ENCODE results near the gene MYO9A.
A peak's percentile ranks its signal among the peaks of the same experiment; 100 is the strongest.
"Not testable (repeated sequence)": the region's sequence is repeated elsewhere in the genome, so short reads cannot be mapped to it uniquely, and the experiment has no call there.

The MYO9A gene

GRCh38 chr15:72053297-72053696, 64.7 kb downstream of the MYO9A start:
- Mint-ChIP-seq H3K36me3 (peaks cover 21% of the 10 kb centered on the region), H3K4me1 (peaks cover 23% of the 10 kb centered on the region)
- not testable (repeated sequence) for H3K9me3 Mint-ChIP-seq, H3K4me3 Mint-ChIP-seq, H3K27me3 Mint-ChIP-seq, ATAC-seq, H3K27ac Mint-ChIP-seq

DNA sequence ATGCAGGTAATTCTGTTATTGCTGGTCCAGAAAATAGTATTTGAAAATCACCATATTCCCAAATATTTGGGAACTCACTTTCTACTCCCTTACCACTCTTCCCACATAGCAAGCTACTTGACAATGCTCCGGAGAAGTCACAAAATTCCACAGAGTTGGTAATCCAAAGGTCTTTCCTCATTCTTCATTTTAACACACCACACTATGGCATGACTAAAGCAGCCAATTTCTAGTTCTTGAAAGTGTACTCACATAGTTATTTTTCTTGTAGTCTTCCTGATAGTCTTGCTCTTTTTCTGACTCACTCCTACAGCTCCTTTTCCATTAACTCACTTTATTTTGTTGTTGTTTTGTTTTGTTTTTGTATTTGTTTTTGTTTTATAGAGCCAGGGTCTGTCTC, 67.2 kb downstream of the MYO9A start:
- peaks cover 31% of the 10 kb centered on the region for H3K36me3 Mint-ChIP-seq
- H3K9me3 Mint-ChIP-seq: no peaks in the 10 kb centered on the region
- no peak for ATAC-seq
- no peaks in the 10 kb centered on the region for H3K27me3 Mint-ChIP-seq
- H3K4me3 Mint-ChIP-seq: no peak overlapping the region
- peaks cover 24% of the 10 kb centered on the region for H3K4me1 Mint-ChIP-seq
- H3K27ac Mint-ChIP-seq: no peak overlapping the region

- peaks cover 14% of the 10 kb centered on the region for H3K4me1 Mint-ChIP-seq
- peaks cover 43% of the 10 kb centered on the region for H3K36me3 Mint-ChIP-seq
- no peak overlapping the region for H3K4me3 Mint-ChIP-seq
- H3K27me3 Mint-ChIP-seq: no peaks in the 10 kb centered on the region
- H3K9me3 Mint-ChIP-seq: no peaks in the 10 kb centered on the region
- no peak for ATAC-seq
- H3K27ac Mint-ChIP-seq: no peak overlapping the region
Observed at GRCh38 chr15:72047020-72047419, 70.9 kb downstream of the MYO9A start.

GRCh38 chr15:72044956-72045355, 73.0 kb downstream of the MYO9A start:
- Mint-ChIP-seq H3K36me3 (peaks cover 56% of the 10 kb centered on the region), H3K27ac (no peak overlapping the region), H3K4me1 (peaks cover 11% of the 10 kb centered on the region), H3K9me3 (no peaks in the 10 kb centered on the region), H3K27me3 (no peaks in the 10 kb centered on the region), H3K4me3 (no peak overlapping the region)
- ATAC-seq: no peak

- Mint-ChIP-seq H3K36me3 (peaks cover 67% of the 10 kb centered on the region), H3K27ac (no peak overlapping the region)
Observed at GRCh38 chr15:72042865-72043264, 75.1 kb downstream of the MYO9A start.

DNA sequence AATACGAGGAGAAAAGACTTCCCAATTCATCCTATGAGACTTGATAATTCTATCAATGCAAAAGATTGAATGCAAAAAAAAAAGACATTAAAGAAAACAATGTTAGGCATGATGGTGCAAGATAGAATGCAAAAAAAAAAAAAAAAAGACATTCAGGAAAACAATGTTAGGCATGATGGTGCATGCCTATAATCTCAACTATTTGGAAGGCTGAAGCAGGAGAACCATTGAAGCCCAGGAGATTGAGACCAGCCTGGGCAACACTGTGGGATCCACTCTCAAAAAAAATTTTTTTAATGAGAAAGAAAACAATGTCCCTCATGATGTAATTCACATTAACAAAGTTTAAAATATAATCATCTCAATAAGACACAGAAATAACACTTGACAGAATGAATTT, 75.9 kb downstream of the MYO9A start:
- Mint-ChIP-seq H3K4me3 (no peak overlapping the region), H3K4me1 (peaks cover 7% of the 10 kb centered on the region), H3K27me3 (no peaks in the 10 kb centered on the region), H3K9me3 (peaks cover 2% of the 10 kb centered on the region), H3K36me3 (peaks cover 74% of the 10 kb centered on the region), H3K27ac (no peak overlapping the region)
- no peak for ATAC-seq

More at GRCh38 chr15:72042865-72043264, 75.1 kb downstream of the MYO9A start:
- no peak for ATAC-seq
- Mint-ChIP-seq H3K27me3 (no peaks in the 10 kb centered on the region), H3K9me3 (peaks cover 2% of the 10 kb centered on the region), H3K4me3 (no peak overlapping the region), H3K4me1 (peaks cover 12% of the 10 kb centered on the region)

- Mint-ChIP-seq H3K9me3 (peaks cover 2% of the 10 kb centered on the region), H3K27ac (no peak overlapping the region), H3K4me1 (peaks cover 7% of the 10 kb centered on the region), H3K27me3 (no peaks in the 10 kb centered on the region), H3K36me3 (peaks cover 56% of the 10 kb centered on the region), H3K4me3 (no peak overlapping the region)
- ATAC-seq: no peak
Observed at GRCh38 chr15:72037321-72037720, 80.6 kb downstream of the MYO9A start.

GRCh38 chr15:72034859-72035650, 82.9 kb downstream of the MYO9A start:
- peaks cover 47% of the 10 kb centered on the region for H3K36me3 Mint-ChIP-seq
- no peak overlapping the region for H3K4me3 Mint-ChIP-seq
- no peaks in the 10 kb centered on the region for H3K27me3 Mint-ChIP-seq
- peaks cover 7% of the 10 kb centered on the region for H3K4me1 Mint-ChIP-seq
- no peak overlapping the region for H3K27ac Mint-ChIP-seq
- H3K9me3 Mint-ChIP-seq: peaks cover 2% of the 10 kb centered on the region
- ATAC-seq: no peak

DNA sequence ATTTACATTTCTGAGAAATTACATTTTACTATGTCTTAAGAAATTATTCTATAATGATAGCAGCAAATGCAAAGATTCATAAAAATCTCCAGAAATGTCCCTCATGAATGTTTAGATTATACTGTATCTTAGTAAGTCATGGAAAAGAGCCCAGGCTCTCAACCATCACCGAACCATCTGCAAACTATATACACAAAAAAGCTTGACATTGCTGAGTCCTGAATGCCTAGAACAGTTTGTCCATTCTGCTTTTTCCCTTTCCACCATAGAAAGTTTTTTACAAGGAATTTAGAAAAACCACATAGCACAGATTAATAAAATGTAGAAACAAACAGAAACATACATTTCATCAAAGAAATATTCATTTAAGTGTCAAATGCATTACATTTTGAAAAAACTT, 83.6 kb downstream of the MYO9A start:
- ATAC-seq: no peak
- Mint-ChIP-seq H3K4me1 (peaks cover 7% of the 10 kb centered on the region), H3K4me3 (no peak overlapping the region), H3K27me3 (no peaks in the 10 kb centered on the region), H3K27ac (no peak overlapping the region), H3K9me3 (peaks cover 2% of the 10 kb centered on the region), H3K36me3 (peaks cover 50% of the 10 kb centered on the region)

GRCh38 chr15:72033711-72034110, 84.2 kb downstream of the MYO9A start:
- Mint-ChIP-seq H3K27me3 (no peaks in the 10 kb centered on the region), H3K4me3 (no peak overlapping the region), H3K27ac (no peak overlapping the region), H3K36me3 (peaks cover 49% of the 10 kb centered on the region), H3K4me1 (peaks cover 7% of the 10 kb centered on the region), H3K9me3 (peaks cover 2% of the 10 kb centered on the region)
- no peak for ATAC-seq

DNA sequence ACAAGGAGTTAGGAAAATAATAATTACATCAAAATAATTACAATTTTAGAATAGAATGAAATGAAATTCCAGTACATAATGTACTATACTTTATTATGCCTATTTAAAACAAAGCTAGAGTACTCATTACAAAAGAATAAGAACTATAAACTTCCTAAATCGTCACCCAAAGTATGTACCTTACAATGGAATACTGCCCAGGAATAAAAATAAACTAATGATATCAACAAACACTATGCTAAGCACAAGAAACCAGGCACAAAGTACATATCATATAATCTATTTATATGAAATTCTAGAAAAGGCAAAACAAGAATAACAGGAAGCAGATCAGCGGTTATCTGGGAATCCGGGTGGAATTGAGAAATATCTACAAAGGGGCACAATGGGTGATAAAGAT, 84.7 kb downstream of the MYO9A start:
- no peaks in the 10 kb centered on the region for H3K9me3 Mint-ChIP-seq
- peaks cover 4% of the 10 kb centered on the region for H3K4me1 Mint-ChIP-seq
- no peaks in the 10 kb centered on the region for H3K27me3 Mint-ChIP-seq
- H3K4me3 Mint-ChIP-seq: no peak overlapping the region
- peaks cover 45% of the 10 kb centered on the region for H3K36me3 Mint-ChIP-seq
- no peak overlapping the region for H3K27ac Mint-ChIP-seq
- ATAC-seq: no peak

DNA sequence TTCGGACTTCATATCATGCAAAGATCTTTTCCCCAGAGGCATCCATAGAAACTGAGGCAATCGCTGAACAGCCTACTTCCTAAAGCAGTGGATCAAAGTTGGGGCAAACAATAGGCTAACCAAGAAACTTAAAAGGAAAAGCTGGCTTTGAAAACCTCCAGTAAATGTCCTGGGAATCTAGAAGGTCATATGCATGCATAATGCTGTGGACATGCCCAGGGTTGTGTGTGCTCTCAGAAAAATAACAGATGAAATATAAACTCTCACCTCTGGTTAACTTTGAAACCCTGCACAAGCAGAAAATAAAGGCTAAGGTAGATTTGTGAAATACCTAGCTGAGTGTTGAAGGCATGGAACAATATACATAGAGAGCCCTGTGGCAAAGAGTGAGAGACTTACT, 96.3 kb downstream of the MYO9A start:
- Mint-ChIP-seq H3K9me3 (no peaks in the 10 kb centered on the region), H3K27ac (no peak overlapping the region), H3K4me1 (peaks cover 5% of the 10 kb centered on the region), H3K4me3 (no peak overlapping the region), H3K27me3 (no peaks in the 10 kb centered on the region), H3K36me3 (peaks cover 46% of the 10 kb centered on the region)
- ATAC-seq: no peak

DNA sequence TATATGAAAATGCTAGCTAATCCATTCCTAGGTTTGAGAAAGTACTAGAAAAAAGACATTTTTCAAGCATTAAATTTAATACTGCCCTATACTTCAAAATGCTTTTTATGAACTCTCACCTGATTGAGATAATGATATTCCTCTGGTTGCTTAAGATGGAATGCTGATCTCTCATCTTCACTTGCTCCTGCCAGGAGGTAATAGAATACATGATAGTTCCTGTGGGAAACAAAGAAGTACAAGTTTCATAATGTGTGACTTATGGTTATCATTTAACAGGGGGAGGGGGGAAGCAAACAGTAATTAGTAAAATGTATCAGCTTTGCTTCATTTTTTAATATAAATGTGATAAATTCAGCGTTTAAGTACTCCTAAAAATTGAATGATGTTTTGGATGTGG, 97.2 kb downstream of the MYO9A start:
- no peak for ATAC-seq
- Mint-ChIP-seq H3K4me3 (no peak overlapping the region), H3K36me3 (peaks cover 40% of the 10 kb centered on the region), H3K27ac (no peak overlapping the region), H3K27me3 (no peaks in the 10 kb centered on the region), H3K4me1 (no peaks in the 10 kb centered on the region), H3K9me3 (no peaks in the 10 kb centered on the region)

- Mint-ChIP-seq H3K27ac (peak overlapping the region; percentile 4), H3K36me3 (peaks cover 11% of the 10 kb centered on the region), H3K4me1 (peaks cover 11% of the 10 kb centered on the region)
- not testable (repeated sequence) for H3K4me3 Mint-ChIP-seq, H3K9me3 Mint-ChIP-seq, ATAC-seq, H3K27me3 Mint-ChIP-seq
Observed at GRCh38 chr15:72014555-72014954, 103.4 kb downstream of the MYO9A start.

- ATAC-seq: no peak
- H3K9me3 Mint-ChIP-seq: no peaks in the 10 kb centered on the region
- no peak overlapping the region for H3K27ac Mint-ChIP-seq
- H3K4me1 Mint-ChIP-seq: peaks cover 11% of the 10 kb centered on the region
- no peaks in the 10 kb centered on the region for H3K27me3 Mint-ChIP-seq
- H3K4me3 Mint-ChIP-seq: no peak overlapping the region
- H3K36me3 Mint-ChIP-seq: peaks cover 17% of the 10 kb centered on the region
Observed at GRCh38 chr15:72013703-72014102, 104.2 kb downstream of the MYO9A start.

DNA sequence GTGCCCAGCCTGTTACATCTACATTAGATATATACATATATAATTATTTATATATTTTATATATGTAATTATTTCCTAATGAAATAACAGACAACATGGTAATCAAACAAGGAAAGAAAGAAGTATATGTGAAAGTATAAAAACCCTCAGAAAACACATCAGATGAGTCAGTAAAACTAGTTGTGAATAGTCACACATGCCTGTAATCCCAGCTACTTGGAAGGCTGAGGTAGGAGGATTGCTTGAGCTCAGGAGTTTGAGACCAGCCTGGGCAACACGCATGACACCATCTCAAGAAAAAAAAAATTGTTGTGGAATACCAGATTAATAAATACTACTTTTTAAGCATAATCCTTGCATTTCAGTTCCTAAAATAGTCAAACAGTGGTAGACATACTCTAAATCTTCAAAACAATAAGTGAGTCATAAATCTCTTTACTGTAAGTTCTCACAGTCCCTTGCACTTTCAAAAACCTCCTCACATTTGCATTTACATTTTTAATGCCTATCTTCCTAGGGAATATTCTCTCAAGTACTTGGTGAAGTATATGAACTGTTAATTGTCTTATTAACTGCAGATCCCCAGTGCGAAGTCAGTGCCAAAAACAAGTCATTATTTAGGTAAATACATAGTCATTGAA, 106.5 kb downstream of the MYO9A start:
- Mint-ChIP-seq H3K4me3 (no peak overlapping the region), H3K27me3 (no peaks in the 10 kb centered on the region), H3K36me3 (peaks cover 35% of the 10 kb centered on the region), H3K9me3 (no peaks in the 10 kb centered on the region), H3K27ac (no peak overlapping the region), H3K4me1 (peaks cover 11% of the 10 kb centered on the region)
- ATAC-seq: no peak
